AG09309 (cell line): ENCODE data around the gene KAZN.

ENCODE experiments used
- DNase-seq: peaks from one replicate; pipeline ENCODE4 v3.0.0-alpha.2; 2010; ENCODE audit warnings: low read depth
- H3K4me3 ChIP-seq: 2 replicates; pipeline ENCODE4 v1.5.1; 2011; ENCODE audit warnings: mild to moderate bottlenecking, low read depth, low read length, moderate library complexity; ENCODE audit not compliant: control insufficient read depth
- TF ChIP-seq, protein P1 (sequence below): IDR thresholded peaks from 2 replicates; pipeline ENCODE4 v1.5.1; 2011; ENCODE audit warnings: mild to moderate bottlenecking, low read depth, low read length, inconsistent platforms; ENCODE audit not compliant: insufficient read depth, control insufficient read depth; ENCODE audit errors: missing control alignments

The KAZN gene

DNA sequence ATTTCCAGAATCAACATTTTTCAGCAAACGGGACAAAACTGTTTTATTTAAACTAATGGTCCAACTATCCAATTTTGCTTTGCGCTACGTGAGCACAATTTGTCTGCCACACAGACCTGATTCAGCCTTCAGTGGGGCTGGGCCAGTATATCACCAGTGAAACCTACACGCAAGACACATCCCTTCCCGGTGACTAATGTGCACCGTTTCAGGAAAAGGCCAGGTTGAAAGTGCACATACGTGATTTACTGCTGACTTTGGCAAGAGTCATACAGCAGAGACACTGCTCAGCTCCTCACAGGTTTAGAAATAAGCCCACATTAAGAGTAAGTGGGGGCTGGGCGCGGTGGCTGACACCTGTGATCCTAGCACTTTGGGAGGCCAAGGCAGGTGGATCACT, 550.0 kb downstream of the KAZN start:
- TF ChIP-seq, protein P1, sequence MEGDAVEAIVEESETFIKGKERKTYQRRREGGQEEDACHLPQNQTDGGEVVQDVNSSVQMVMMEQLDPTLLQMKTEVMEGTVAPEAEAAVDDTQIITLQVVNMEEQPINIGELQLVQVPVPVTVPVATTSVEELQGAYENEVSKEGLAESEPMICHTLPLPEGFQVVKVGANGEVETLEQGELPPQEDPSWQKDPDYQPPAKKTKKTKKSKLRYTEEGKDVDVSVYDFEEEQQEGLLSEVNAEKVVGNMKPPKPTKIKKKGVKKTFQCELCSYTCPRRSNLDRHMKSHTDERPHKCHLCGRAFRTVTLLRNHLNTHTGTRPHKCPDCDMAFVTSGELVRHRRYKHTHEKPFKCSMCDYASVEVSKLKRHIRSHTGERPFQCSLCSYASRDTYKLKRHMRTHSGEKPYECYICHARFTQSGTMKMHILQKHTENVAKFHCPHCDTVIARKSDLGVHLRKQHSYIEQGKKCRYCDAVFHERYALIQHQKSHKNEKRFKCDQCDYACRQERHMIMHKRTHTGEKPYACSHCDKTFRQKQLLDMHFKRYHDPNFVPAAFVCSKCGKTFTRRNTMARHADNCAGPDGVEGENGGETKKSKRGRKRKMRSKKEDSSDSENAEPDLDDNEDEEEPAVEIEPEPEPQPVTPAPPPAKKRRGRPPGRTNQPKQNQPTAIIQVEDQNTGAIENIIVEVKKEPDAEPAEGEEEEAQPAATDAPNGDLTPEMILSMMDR, result no peak
- no peak for DNase-seq
- H3K4me3 ChIP-seq, result no peak overlapping the region

GRCh38 chr1:15148941-15149340, 550.5 kb downstream of the KAZN start:
- TF ChIP-seq, protein P1, result no peak
- DNase-seq, result no peak
- no peak overlapping the region for H3K4me3 ChIP-seq

DNA sequence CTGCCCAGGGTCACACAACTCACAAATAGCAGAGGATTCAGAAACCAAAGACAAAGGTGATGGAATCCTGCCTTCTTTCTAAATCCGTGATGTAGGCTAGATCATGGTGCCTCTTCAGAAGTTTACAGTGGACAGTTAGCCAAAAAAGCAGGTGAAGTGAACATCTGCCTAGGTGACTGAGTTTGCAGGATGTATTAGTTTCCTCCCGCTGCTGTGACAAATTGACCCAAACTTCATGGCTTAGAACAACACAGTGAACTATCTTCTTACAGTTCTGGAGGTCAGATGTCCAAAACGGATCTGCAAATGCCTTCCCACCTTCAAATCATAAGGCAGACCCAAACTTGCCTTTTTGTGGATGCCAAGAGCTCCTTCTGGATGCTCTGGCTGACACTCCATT, 551.9 kb downstream of the KAZN start:
- TF ChIP-seq, protein P1, result no peak
- H3K4me3 ChIP-seq, result no peak overlapping the region
- no peak for DNase-seq

GRCh38 chr1:15151377-15151806, 552.9 kb downstream of the KAZN start:
- H3K4me3 ChIP-seq, result no peak overlapping the region
- no peak for DNase-seq
- TF ChIP-seq, protein P1, result no peak

GRCh38 chr1:15151871-15152270, 553.4 kb downstream of the KAZN start:
- DNase-seq, result no peak
- TF ChIP-seq, protein P1, result no peak

GRCh38 chr1:15152318-15153183, 554.1 kb downstream of the KAZN start:
- TF ChIP-seq, protein P1, result peak; percentile 82
- peak overlapping the region; percentile 57 for H3K4me3 ChIP-seq
- peak; percentile 49 for DNase-seq

More at GRCh38 chr1:15151871-15152270, 553.4 kb downstream of the KAZN start:
- H3K4me3 ChIP-seq, result no peak overlapping the region
